ENCODE results near the gene WDR62.

WDR62 gene

DNA sequence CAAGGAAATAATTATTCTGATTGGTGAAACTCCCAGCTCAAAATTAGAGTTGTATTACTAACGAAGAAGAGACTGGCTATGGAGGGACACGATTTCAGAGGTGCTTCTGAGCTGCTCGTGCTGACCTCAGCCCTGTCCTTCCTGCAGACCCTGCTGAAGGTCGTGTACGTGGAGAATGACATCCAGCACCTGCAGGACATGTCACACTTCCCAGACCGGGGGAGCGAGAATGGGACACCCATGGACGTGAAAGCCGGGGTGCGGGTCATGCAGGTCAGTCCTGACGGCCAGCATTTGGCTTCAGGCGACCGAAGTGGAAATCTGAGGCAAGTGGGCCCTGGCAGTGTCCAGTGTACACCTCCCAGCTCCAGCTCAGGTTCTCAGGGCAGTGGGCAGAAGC, 28.2 kb downstream of the WDR62 start:
- DNase-seq = no peak

DNA sequence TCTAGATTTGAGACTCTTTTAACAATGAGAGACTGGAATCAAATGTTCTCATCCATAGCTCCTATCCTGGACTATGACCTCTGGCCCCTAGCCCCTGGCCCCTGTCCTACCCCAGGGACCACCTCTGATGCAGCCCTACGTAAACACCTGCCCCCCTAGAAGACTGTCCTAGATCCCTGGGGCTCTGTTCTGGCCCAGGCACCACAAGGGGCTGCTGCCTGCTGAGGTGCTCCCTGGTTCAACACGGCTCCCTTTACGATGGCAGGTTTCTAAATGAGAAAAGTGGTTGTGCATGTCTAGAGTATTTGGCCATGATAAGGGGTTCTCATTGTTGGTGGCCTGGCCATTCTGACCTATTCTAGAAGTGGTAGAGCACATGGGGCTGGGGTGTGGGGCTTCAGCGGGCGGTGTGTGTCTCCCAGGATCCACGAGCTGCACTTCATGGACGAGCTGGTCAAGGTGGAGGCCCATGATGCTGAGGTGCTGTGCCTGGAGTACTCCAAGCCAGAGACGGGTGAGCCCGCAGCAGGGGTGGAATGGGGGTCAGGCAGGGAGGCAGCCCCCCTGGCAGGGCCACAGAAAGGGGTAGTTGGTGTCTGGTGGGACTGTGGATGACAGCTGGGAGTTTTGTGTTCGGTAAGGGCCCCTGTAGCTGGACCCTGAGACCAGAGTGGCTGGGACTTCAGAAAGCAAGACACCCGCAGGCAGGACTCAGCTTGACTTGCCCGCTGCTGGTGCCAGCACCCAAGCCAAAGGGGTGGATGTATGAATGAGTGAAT, 29.7 kb downstream of the WDR62 start:
- DNase-seq = no peak

DNA sequence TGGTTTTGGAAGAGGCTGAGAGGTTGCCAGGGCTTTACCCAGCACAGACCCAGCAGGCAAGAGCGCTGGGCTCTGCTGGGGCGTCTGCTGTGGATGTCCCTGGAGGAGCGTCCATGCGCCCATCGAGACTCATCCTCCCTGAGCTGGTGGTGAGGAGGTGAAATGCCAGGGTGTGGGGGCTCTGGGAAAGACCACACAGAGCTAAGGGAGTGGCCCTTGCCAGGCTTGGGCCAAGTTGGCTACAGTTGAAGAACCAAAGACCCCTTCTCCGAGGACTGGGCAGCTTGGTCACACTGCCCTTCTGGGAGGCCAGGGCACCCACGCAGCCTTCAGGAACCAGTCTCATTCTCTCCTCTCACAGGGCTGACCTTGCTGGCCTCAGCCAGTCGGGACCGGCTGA, 31.6 kb downstream of the WDR62 start:
- DNase-seq = no peak

DNA sequence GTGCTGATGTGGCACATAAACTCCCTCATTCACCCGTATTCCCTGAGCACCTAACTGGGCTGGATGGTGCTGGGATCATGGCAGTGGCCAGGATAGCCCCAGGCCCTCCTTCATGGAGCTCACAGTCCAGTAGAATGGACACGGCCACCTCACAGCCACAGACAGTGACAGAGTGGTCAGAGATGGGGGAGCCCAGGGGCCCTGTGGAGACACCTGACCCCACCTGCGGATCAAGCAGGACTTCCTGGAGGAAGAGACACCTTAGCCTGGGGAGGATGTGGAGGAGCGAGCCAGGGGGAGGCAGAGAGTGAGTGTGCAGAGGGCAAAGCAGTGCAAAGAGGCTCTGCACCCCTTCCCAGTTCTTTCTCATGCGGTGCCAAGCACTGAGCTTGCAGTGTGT, 35.1 kb downstream of the WDR62 start:
- DNase-seq = no peak

DNA sequence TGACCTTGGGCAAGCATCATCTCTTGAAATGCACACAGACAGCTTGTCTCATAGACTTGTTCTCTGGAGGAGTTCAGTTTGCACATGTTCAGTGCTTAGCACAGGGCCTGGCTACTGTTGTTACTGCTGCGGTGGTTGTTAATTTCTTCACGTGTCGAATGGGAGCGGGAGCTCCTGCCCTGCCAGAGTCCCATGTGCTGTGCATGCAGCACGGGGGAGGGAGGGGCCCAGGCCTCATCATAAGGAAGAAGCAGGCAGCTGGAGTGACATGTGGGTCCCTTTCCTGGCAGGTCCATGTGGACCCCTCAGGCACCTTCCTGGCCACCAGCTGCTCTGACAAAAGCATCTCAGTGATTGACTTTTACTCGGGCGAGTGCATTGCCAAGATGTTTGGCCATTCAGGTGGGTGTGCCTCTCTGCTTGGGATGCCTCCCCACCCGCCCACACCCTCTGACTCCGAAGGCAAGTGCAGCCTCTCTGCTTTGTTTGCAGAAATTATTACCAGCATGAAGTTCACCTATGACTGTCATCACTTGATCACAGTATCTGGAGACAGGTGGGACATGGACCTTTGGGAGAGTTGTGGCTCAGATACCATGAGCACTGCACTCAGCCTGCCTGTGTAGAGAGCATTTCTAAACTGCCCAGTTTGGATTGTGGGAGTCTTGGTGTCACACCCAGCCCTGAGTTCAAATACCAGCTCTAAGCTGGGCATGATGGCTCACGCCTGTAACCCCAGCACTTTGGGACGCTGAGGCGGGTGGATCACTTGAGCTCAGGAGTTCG, 36.4 kb downstream of the WDR62 start:
- no peak for DNase-seq

DNA sequence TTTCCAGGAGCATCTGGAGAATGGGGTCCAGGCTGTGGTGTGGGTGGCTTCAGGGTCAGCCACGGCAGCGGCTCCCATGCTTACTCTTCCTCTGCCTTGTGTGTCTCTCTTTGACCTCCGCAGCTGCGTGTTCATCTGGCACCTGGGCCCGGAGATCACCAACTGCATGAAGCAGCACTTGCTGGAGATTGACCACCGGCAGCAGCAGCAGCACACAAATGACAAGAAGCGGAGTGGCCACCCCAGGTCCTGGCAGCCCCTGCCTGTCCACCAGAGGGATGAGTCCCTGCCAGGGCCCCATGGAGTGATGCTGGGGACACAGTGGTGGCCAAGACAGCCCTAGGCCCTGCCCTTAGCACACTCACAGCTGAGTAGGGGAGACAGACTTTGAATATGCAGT, 37.9 kb downstream of the WDR62 start:
- no peak for DNase-seq

DNA sequence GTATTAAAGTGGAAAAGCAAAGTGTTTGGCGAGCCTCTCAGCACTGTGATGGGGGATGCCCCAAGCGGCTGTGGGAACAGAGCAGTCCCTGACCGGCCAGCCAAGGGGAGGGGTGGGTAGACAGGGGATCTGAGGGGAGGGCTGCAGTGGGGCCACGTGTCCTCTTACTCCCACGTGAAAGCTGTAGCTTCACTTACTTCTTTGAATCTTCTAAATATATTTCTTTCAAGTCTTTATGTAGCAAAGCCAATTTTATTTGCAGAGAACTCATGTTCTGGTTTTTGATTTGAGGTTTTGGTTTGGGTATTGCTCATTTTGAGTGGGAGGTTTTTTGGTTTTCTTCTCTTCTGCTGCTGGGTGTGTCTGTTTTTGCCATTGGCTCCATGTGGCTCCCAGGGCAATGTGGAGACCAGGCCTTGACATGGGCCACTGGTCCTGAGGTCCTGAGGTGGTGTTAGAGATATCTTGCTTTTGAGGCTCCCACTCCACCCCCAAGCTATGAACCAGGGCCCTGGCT, 38.5 kb downstream of the WDR62 start:
- no peak for DNase-seq

DNA sequence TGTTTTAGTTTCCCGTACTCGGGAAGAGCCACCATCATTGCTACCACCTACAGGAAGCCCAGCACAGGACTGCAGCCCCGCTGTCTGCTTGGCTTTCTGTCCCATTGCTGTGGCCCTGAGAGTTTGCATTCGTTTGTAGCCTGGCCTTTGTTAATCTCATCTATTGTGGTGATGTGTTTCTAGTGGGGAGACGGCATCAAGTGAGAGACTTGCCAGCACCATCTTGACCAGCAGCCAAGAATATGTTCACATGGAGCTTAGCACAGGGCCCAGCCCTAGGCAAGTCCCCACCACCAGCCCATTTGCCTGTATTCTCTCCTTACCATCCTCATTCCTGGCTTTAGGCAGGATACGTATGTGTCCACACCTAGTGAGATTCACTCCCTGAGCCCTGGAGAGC, 39.0 kb downstream of the WDR62 start:
- DNase-seq = no peak

DNA sequence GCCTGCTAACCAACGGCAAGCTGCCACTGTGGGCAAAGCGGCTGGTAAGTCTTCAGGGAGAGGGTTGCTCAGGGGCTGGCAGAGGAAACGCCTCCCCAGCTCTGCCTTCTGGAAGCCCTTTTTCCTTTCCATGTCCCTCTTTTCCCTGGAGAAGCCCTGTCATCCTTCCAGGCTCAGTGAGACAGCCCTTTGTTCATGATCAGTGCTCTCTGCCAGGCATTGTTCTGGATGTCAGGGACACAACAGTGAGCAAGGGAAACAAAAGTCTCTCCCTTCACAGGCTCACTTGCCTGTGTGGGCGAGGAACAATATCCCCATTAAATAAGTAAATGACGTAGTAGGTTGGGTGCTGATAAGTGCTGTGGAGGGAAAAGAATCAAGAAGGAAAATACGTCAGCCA, 42.3 kb downstream of the WDR62 start:
- no peak for DNase-seq

DNA sequence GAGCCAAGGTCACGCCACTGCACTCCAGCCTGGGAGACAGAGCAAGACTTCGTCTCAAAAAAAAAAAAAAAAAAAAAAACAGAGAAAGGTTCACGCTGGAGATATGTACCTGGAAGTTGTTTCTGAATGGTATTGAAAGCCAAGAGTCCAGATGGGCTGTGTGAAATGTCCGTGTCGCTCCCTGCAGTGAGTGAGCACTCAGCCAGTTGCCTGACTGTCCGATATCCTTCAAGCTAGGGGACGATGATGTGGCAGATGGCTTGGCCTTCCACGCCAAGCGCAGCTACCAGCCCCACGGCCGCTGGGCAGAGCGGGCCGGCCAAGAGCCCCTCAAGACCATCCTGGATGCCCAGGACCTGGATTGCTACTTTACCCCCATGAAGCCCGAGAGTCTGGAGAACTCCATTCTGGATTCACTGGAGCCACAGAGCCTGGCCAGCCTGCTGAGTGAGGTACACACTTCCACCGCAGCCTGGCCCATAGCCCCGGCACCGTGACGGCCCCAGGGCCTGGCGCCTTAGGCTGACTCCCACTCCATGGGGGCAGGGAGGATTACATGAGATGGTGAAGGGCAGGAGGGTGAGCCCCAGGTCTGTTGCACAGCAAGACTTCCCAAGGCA, 44.6 kb downstream of the WDR62 start:
- DNase-seq = no peak

DNA sequence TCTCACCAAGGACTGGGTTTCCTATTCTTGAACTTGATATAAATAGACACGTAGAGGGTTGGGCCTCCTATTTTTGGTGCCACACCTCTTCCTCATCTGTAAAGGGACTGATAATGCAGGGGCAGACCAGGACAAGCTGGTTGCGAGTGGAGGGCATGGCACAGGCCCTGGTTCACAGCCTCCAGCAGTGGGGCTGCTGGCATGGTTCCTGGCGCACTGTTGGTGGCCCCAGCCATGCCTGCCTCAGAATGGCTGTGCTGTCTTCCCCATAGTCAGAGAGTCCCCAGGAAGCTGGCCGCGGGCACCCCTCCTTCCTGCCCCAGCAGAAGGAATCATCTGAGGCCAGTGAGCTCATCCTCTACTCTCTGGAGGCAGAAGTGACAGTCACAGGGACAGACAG, 45.8 kb downstream of the WDR62 start:
- no peak for DNase-seq

DNA sequence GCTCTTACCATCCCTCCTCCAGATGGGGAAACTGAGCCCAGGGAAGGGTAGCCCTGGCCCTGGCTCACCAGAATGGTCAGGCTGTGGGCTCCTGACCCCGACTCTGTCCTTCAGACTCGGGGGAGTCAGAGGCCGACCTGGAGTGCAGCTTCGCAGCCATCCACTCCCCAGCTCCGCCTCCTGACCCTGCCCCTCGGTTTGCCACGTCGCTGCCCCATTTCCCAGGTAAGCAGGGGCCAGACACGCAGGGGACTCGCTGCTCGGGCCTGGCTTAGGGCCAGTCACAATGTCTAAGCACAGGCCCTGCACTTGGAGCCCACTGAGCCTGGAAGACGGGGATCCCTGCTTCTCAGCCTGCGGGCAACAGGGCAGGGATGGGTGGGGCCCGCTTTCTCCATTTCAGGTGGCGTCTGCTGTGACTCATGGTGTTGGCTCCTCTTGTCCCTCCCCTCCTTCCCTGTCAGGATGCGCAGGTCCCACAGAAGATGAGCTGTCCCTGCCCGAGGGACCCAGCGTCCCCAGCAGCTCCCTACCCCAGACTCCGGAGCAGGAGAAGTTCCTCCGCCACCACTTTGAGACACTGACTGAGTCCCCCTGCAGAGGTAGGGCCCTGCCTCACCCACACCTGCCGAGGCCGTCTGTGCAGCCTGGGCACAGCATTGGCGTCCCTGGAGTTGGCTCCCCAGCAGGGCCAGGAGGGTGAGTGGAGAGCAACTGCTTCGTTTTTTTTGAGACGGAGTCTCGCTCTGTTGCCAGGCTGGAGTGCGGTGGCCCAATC, 47.0 kb downstream of the WDR62 start:
- DNase-seq = no peak

DNA sequence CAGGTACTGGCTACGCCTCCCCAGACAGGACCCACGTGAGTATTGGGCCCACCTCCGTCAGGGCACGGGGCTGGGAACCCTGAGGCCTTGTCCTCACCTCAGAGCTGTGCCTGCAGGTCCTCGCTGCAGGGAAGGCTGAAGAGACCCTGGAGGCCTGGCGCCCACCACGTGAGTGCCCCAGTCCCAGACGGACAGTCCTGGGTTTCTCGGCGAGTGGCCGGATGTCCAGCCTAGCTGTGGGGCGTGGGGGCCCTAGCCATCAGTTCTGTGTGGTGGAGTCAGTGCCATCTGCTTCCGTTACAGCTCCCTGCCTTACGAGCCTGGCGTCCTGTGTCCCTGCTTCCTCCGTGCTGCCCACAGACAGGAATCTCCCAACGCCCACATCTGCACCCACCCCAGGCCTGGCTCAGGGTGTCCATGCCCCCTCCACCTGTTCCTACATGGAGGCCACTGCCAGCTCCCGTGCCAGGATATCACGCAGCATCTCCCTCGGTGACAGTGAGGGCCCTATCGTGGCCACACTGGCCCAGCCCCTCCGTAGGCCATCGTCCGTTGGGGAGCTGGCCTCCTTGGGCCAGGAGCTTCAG, 48.4 kb downstream of the WDR62 start:
- DNase-seq = no peak

DNA sequence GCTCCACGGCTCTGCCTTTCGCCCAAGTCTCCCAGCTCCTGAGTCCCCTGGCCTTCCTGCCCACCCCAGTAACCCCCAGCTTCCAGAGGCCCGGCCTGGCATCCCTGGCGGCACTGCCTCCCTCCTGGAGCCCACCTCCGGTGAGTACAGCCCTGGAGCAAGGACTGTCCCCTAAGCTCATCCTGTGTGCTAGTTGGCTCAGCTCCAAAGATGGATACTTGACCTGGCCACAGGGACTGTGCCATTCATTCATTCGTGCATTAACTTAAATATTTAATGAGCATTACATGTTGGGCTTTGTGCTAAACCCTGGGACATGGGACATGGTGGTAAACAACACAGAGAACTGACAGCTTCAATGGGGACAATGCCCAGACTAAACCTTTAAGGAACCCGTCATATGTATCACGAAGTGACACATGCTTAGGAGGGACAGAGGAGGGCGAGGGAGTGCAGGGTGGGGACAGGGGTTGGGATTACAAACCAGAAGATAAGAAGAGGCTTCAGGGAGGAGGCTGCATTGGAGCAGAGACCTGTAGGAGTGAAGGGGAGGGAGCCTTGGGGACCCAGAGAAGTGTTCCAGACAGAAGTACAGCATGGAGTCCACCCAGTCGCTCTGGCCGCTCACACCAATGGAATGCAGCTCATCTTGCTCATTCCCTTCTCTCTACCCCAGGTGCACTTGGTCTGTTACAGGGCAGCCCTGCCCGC, 49.3 kb downstream of the WDR62 start:
- DNase-seq = no peak

DNA sequence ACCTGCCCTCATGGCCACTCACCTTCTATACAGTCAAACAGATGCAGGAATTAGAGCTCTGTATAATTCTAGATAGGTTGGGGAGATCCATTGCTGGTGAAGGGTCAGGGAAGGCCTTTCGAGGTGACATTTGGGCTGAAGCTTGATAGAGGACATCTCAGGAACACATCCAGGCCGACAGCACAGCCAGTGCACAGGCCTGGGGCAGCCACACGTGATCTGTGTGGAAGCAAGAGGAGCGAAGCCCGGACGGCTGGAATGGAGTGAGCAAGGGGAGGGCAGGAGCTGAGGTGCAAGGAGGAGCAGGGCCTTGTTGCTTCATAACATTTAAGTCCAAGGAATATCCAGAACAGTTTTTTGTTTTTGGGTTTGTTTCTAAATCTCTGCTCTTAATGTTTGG, 51.7 kb downstream of the WDR62 start:
- DNase-seq = no peak

DNA sequence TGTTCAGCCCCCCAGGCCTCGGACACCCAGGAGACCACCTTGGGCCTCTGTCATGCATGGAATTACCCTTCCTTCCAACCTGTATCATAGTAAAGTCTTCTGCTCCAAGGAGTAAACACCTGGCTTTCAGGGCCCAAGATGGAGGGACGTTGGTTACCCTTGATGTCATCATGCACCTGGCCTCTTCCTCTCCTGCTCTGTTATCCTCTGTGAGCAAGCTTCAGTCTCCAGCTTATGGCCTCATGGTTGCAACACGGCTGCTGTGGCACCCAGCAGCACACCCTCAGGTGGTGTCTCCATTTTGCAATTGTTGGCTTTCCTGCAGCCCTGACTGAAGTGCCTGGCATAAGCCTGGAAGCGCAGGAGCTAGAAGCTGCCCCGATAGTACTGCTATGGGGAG, 52.3 kb downstream of the WDR62 start:
- no peak for DNase-seq

DNA sequence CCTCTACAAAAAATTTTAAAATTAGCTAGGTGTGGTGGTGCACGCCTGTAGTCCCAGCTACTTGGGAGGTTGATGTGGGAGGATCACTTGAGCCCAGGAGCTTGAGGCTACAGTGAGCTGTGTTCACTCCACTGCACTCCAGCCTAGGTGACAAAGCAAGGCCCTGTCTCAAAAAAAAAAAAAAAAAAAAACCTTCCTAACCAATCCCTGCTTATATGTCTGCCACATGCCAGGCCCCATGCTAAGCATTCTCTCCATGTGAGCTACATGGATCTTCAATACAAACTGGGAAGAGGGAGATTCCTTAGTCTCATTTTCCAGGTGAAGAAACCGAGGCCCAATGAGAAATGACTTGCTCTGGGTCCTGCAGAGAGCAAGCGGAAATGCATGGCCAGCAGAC, 54.0 kb downstream of the WDR62 start:
- no peak for DNase-seq

DNA sequence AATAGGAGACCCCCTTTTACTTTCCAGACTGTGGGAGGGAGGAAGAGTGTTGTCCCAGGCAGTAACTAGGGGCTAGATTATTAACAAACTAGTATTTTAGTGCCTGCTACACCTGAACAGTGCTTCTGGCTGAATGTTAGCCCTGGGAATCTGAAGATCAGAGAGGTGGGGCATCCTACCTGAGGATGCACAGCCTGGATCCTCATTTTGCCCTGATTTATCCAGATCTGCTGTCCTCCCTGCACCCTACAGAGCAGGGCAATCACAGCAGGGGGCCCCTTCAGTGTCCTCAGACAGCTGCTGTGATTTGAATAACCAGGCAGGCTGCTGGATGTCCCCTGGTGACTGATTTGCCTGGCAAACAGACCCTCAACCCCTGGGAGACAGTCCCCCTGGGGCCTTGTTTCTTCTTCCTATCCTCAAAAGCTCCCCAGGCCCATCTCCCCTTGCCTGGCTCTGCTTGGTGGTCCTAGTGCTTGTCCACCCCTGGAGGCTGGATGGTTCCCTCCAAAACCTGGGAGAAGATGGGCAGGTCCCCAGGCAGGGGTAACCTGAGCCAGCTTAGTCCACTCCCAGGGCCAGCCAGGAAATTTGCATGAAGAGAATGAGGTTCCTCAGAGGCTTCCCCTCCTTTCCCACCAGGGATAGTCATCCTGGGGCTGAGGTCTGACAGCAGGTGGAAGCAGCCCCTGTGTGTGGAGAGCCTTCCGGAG, 55.9 kb downstream of the WDR62 start, which contains the start of gene OVOL3:
Gene OVOL3 (plus strand): TSS at position 657 of the 713 bp plus-strand sequence. CDS start 60 bp downstream, outside the sequence.
- DNase-seq = no peak

DNA sequence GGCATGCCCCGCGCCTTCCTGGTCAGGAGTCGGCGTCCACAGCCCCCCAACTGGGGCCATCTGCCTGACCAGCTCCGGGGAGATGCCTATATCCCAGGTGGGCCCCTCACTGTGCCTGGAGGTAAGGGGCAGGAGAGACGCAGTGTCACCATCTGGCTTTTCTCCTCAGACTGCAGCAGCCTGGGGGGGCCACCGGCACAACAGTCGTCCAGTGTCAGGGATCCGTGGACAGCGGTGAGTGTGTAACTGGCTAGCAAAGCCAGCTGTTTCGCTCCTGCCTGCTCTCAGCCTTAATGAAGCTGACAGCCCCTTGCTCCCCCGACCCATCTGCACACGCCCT, 56.5 kb downstream of the WDR62 start:
- no peak for DNase-seq

DNA sequence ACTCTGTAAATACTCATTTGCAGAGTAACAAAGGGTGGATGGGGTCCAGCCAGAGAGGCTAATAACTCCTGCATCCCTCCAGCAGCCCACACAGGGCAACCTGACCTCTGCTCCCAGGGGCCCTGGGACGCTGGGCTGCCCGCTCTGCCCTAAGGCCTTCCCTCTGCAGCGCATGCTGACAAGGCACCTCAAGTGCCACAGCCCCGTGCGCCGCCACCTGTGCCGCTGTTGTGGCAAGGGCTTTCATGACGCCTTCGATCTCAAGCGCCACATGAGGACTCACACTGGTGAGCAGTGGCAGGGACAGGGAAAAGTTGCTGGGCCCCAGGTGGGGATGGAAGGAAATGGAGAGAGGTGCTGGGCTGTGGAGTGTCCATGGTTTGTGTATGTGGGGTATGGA, 58.0 kb downstream of the WDR62 start:
- no peak for DNase-seq

DNA sequence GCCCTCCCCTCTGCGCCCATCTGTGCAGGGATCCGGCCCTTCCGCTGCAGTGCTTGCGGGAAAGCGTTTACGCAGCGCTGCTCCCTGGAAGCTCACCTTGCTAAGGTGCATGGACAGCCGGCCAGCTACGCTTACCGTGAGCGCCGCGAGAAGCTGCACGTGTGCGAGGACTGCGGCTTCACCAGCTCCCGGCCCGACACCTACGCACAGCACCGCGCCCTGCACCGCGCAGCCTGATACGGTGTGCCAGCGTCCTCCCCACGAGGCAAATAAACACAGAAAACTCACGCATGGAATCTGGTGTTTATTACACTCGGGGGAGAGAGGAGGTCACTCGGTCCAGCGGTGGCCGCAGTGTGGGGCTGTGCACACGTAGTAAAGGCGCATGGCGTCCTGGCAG, 58.7 kb downstream of the WDR62 start:
- no peak for DNase-seq
